Loucy (cell line): Measurements from ENCODE around the gene CFAP251.

Experiments
- H2AFZ ChIP-seq: fragments of 200-600 bp; sonication (generic); 2 replicates; pipeline ENCODE4 v1.6.0; 2016; ENCODE audit warnings: antibody characterized with exemption, mild to moderate bottlenecking, low read length, moderate library complexity
- H3F3A ChIP-seq: fragments of 200-600 bp; 2 replicates; pipeline ENCODE4 v1.6.0; 2016; ENCODE audit warnings: antibody characterized with exemption, low read depth, mild to moderate bottlenecking
- H3K27me3 ChIP-seq: fragments of 200-600 bp; sonication (generic); 2 replicates; pipeline ENCODE4 v1.6.1; 2014; ENCODE audit warnings: low read length, mild to moderate bottlenecking; ENCODE audit not compliant: insufficient read depth, poor library complexity, severe bottlenecking
- H3K36me3 ChIP-seq: fragments of 200-600 bp; sonication (generic); 2 replicates; pipeline ENCODE4 v1.6.1; 2016; ENCODE audit warnings: low read length; ENCODE audit not compliant: insufficient read depth
- H3K4me1 ChIP-seq: fragments of 200-600 bp; sonication (generic); 2 replicates; pipeline ENCODE4 v1.5.1; 2014; ENCODE audit warnings: low read length, mild to moderate bottlenecking; ENCODE audit not compliant: insufficient read depth, poor library complexity, severe bottlenecking
- H3K4me2 ChIP-seq: fragments of 200-600 bp; sonication (generic); 2 replicates; pipeline ENCODE4 v1.6.0; 2014; ENCODE audit warnings: antibody characterized with exemption, low read length, low read depth, mild to moderate bottlenecking; ENCODE audit not compliant: poor library complexity, severe bottlenecking
- H3K4me3 ChIP-seq: fragments of 200-600 bp; sonication (generic); 2 replicates; pipeline ENCODE4 v1.5.1; 2014; ENCODE audit warnings: low read length, mild to moderate bottlenecking, mixed read lengths; ENCODE audit not compliant: poor library complexity, severe bottlenecking
- H3K79me2 ChIP-seq: fragments of 200-600 bp; sonication (generic); 2 replicates; pipeline ENCODE4 v1.6.1; 2014; ENCODE audit warnings: low read length; ENCODE audit not compliant: insufficient read depth
- H3K9ac ChIP-seq: fragments of 200-600 bp; sonication (generic); 2 replicates; pipeline ENCODE4 v1.6.0; 2014; ENCODE audit warnings: mild to moderate bottlenecking, low read depth, low read length, moderate library complexity; ENCODE audit not compliant: poor library complexity, severe bottlenecking
- H3K9me2 ChIP-seq: fragments of 200-600 bp; sonication (generic); replicated peaks from 2 replicates; pipeline ENCODE4 v1.6.1; 2016; ENCODE audit warnings: low read depth, low read length, mixed read lengths
- H3K9me3 ChIP-seq: fragments of 200-600 bp; sonication (generic); 2 replicates; pipeline ENCODE4 v1.6.1; 2014; ENCODE audit warnings: mild to moderate bottlenecking, antibody characterized with exemption, low read length, low read depth; ENCODE audit not compliant: insufficient read depth
- H4K20me1 ChIP-seq: fragments of 200-600 bp; sonication (generic); 2 replicates; pipeline ENCODE4 v1.6.0; 2014; ENCODE audit warnings: antibody characterized with exemption, low read length, mild to moderate bottlenecking; ENCODE audit not compliant: insufficient read depth, poor library complexity, severe bottlenecking
- CTCF ChIP-seq: fragments of 200-600 bp; sonication (generic); conservative IDR thresholded peaks from 2 replicates; pipeline ENCODE4 v1.5.1; 2014; ENCODE audit warnings: mild to moderate bottlenecking, antibody characterized with exemption, low read length
- EZH2phosphoT487 ChIP-seq: fragments of 200-600 bp; IDR thresholded peaks from 2 replicates; pipeline ENCODE4 v1.6.1; 2018; ENCODE audit warnings: antibody characterized with exemption, mild to moderate bottlenecking, moderate library complexity, borderline replicate concordance

The CFAP251 gene

DNA sequence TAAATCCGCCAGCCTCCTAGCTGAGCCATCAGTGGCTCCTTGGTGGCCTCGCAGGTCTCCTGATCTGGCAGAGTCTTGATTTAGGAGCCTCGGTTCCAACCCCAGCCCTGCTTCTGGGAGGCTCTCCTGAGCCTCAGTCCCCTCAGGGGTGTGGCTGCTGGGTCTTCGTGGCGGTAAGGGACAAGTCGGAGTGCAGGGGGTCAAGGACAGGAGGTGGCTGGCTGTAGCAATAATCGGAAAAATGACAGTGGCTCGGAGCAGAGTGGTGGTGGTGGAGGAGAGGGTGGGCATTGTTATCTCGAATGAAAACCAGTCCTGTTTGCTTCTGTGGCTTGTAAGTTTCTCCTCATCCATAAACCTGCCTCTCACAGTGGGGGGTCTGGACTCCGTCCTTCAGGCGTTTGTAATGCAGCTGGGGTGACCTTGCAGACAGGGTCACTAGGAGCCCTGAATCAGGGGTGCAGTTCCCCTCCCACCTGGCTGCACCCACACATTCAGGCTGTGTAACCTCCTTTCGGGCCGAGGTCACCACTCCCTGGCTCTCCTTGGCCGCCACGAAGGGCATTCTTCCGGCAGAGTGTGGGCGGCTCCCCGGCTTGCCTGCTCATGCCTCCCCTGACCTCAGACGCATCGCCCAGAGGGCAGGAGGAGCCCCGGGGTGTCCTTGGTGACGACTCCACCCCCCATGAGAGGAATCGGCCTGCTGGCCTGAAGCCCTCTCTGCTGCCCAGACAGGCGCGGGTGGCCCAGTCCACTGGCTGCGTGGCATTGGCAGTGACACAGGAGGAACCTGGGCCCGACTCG, 111.4 kb downstream of the CFAP251 start:
- Histone ChIP-seq H2AFZ (no peak overlapping the region), H3K4me2 (no peak overlapping the region)

GRCh38 chr12:122030424-122031035, 112.1 kb downstream of the CFAP251 start:
- H3F3A ChIP-seq, result no peaks in the 10 kb centered on the region
- peaks cover 41% of the 10 kb centered on the region for H4K20me1 ChIP-seq
- no peak overlapping the region for H3K4me3 ChIP-seq
- H3K4me1 ChIP-seq, result peaks cover 9% of the 10 kb centered on the region
- no peaks in the 10 kb centered on the region for H3K9me2 ChIP-seq
- H3K79me2 ChIP-seq, result peaks cover 80% of the 10 kb centered on the region
- peaks cover 15% of the 10 kb centered on the region; the same call in 1 of the 2 replicates for H3K36me3 ChIP-seq
- no peak overlapping the region for H2AFZ ChIP-seq
- TF ChIP-seq EZH2phosphoT487, result no peak
- TF ChIP-seq CTCF, result no peak
- H3K4me2 ChIP-seq, result no peak overlapping the region
- H3K27me3 ChIP-seq, result no peaks in the 10 kb centered on the region
- H3K9me3 ChIP-seq, result no peaks in the 10 kb centered on the region
- H3K9ac ChIP-seq, result no peak overlapping the region

More for the DNA sequence above, 111.4 kb downstream of the CFAP251 start:
- Histone ChIP-seq H3K4me1 (peaks cover 9% of the 10 kb centered on the region), H3K36me3 (peaks cover 8% of the 10 kb centered on the region; the same call in 1 of the 2 replicates), H3K9ac (no peak overlapping the region), H3K79me2 (peaks cover 87% of the 10 kb centered on the region), H3K4me3 (no peak overlapping the region), H3K27me3 (no peaks in the 10 kb centered on the region), H3F3A (no peaks in the 10 kb centered on the region), H4K20me1 (peaks cover 41% of the 10 kb centered on the region), H3K9me3 (no peaks in the 10 kb centered on the region), H3K9me2 (no peaks in the 10 kb centered on the region)
- TF ChIP-seq EZH2phosphoT487 (no peak), CTCF (no peak)

DNA sequence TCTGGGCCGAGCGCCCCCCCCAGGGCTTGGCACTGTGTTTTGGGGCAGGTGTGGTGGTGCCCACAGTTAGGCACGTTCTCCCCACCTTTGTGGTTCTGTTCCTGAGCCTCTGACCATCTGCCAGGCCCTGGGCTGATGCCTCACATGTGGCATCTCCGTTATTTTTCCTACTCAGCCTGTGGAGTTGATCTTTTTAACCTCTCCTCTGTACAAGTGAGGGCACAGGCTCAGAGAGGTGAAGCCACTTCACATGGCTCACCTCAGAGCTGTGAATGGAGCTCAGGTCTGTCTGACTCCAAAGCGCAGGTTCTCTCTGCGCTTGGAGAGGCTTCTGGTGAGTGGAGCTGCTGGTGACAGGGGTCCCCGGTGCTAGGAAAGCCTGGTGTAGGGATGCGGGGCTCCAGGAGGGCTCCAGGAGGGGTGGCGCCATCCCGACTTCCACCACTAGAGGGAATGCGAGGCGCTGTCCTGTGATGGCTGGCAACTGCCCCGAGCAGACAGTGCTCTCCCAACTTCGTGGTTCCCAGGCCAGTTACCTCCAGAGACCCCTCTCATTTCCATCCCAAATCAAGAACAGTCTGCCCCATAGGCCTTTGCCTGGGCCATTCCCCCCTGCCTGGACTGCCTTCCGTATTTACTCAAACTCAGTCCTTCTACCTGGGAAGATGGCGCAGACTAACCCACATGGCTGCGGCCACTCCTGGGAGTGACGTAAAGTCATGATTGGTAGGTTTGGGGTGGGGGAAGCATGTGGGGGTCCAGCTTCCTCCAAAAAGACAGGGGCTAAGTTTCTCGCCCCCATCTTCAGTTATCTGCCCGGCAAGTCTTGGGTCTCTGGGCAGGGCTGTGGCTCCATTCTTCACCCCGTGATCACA, 113.2 kb downstream of the CFAP251 start:
- H3K36me3 ChIP-seq, result peaks cover 26% of the 10 kb centered on the region; the same call in 1 of the 2 replicates
- H2AFZ ChIP-seq, result no peak overlapping the region
- no peaks in the 10 kb centered on the region for H3K9me3 ChIP-seq
- peaks cover 9% of the 10 kb centered on the region for H3K4me1 ChIP-seq
- no peak overlapping the region for H3K9ac ChIP-seq
- no peaks in the 10 kb centered on the region for H3F3A ChIP-seq
- no peaks in the 10 kb centered on the region for H3K27me3 ChIP-seq
- H3K4me2 ChIP-seq, result no peak overlapping the region
- TF ChIP-seq EZH2phosphoT487, result no peak
- TF ChIP-seq CTCF, result peak; percentile 68
- peaks cover 70% of the 10 kb centered on the region for H3K79me2 ChIP-seq
- no peak overlapping the region for H3K4me3 ChIP-seq
- H4K20me1 ChIP-seq, result peaks cover 37% of the 10 kb centered on the region
- no peaks in the 10 kb centered on the region for H3K9me2 ChIP-seq
